ENCODE results near the gene CACHD1.
"Not testable (repeated sequence)": the region's sequence is repeated elsewhere in the genome, so short reads cannot be mapped to it uniquely, and the experiment has no call there.

Gene CACHD1

GRCh38 chr1:64715186-64715585 is 245.3 kb downstream of the CACHD1 start:
- FAIRE-seq = no peak

GRCh38 chr1:64721135-64721534 is 251.2 kb downstream of the CACHD1 start:
- FAIRE-seq = no peak

GRCh38 chr1:64721576-64722145 is 251.7 kb downstream of the CACHD1 start:
- FAIRE-seq = no peak

GRCh38 chr1:64727861-64728260 is 257.9 kb downstream of the CACHD1 start:
- no peak for FAIRE-seq

- FAIRE-seq = no peak
Observed at GRCh38 chr1:64733581-64734286, 263.8 kb downstream of the CACHD1 start.

GRCh38 chr1:64734287-64734652 is 264.3 kb downstream of the CACHD1 start:
- FAIRE-seq = no peak

GRCh38 chr1:64740687-64741086 is 270.8 kb downstream of the CACHD1 start:
- FAIRE-seq = not testable (repeated sequence)
